Suprapubic skin (tissue), 4 donors: ENCODE measurements around the gene CYP3A5. TPM values are rescaled to one million over a fixed set of nuclear protein-coding genes. Genes with fewer than 3 reads are reported as not detected.

Source experiments
- DNase-seq, 2 donors: peaks; one replicate each; pipeline ENCODE4 v3.0.0-alpha.2; 2019; ENCODE audit warnings: low spot score in 2 of 2
- H3K27ac ChIP-seq: fragments of 200-600 bp; sonication (generic); one replicate; pipeline ENCODE4 v1.5.1; 2019
- H3K27me3 ChIP-seq: fragments of 200-600 bp; sonication (generic); one replicate; pipeline ENCODE4 v1.5.1; 2019
- H3K36me3 ChIP-seq: fragments of 200-600 bp; sonication (generic); one replicate; pipeline ENCODE4 v1.5.1; 2019
- H3K4me1 ChIP-seq: fragments of 200-600 bp; sonication (generic); one replicate; pipeline ENCODE4 v1.5.1; 2019
- H3K4me3 ChIP-seq: fragments of 200-600 bp; sonication (generic); one replicate; pipeline ENCODE4 v1.5.1; 2019; ENCODE audit warnings: mild to moderate bottlenecking
- H3K9me3 ChIP-seq: fragments of 200-600 bp; sonication (generic); one replicate; pipeline ENCODE4 v1.5.1; 2019
- EP300 ChIP-seq: sonication (generic); formaldehyde crosslinking; IDR thresholded peaks from one replicate; pipeline ENCODE4 v1.6.1; 2017; ENCODE audit warnings: antibody characterized with exemption
- POLR2A ChIP-seq, 2 donors: fragments of 450-650 bp; IDR thresholded peaks; one replicate each; pipeline ENCODE4 v1.6.1; 2017; ENCODE audit warnings: antibody characterized with exemption in 2 of 2, mild to moderate bottlenecking in 2 of 2, moderate library complexity in 2 of 2
- POLR2AphosphoS5 ChIP-seq, 3 donors: sonication (generic); formaldehyde crosslinking; IDR thresholded peaks; one replicate each; pipeline ENCODE4 v1.6.1; 2017; ENCODE audit warnings: antibody characterized with exemption in 3 of 3
- WGBS: methylation state at CpG from one replicate; pipeline ENCODE4 v1.1.5; 2018; 5-methylcytosine and 5-hydroxymethylcytosine counted together
- total RNA-seq, 4 donors: library from RNA; depleted of rRNA; stranded (reverse); fragments of >200 nt; gene quantifications; one replicate each; pipeline ENCODE4 v1.1.0, GENCODE V29; 2016
- TF ChIP-seq, protein P1 (sequence below), 2 donors: fragments of 200-600 bp in 1 of 2; fragments of 450-650 bp in 1 of 2; sonication (generic) in 1 of 2; IDR thresholded peaks; one replicate each; pipeline ENCODE4 v1.5.1; 2016 to 2019; ENCODE audit warnings: antibody characterized with exemption in 2 of 2, mild to moderate bottlenecking in 1 of 2, moderate library complexity in 1 of 2

CYP3A5 gene
- total RNA-seq, 4 donors from 2014 or later: 50.0 to 448 (median 92.1) TPM

DNA sequence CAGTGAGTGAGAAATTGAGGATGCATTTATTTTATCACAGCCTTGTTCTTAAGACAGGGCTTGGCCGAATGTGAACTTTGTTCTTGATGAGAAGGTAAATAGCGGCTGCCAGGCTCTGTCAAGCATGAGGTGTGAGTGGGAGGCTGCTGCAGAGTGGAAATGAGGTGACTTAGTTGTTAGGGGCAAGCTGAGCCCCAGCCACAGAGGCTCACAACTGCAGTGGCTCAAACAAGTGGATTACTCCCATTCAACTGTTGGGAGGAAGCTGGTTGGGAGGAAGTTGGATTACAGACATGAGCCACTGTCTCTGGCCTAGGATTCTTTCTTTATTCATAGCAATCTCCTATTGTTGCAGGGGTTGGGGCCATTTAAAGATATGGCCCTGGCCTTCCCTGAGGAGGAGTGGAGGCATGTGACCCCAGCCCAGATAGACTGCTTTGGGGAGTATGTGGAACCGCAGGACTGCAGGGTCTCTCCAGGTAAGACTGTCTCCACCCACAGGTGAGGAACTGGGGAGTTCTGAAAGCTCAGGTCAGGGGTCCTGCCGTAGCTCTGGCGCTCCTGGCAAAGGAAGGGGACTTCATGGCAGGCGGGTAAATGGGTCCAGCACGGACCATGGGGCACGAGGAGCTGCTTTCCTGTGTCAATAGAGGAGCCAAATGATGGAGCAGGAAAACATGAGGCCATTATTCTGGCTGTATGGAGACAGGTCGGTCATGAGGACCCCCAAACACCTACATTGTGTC lies 55.9 kb downstream of the CYP3A5 start:
- TF ChIP-seq POLR2AphosphoS5 (IDR thresholded peaks at IDR 0.05) (no peak), EP300 (no peak), POLR2A (IDR thresholded peaks at IDR 0.05) (no peak)
- TF ChIP-seq, protein P1, sequence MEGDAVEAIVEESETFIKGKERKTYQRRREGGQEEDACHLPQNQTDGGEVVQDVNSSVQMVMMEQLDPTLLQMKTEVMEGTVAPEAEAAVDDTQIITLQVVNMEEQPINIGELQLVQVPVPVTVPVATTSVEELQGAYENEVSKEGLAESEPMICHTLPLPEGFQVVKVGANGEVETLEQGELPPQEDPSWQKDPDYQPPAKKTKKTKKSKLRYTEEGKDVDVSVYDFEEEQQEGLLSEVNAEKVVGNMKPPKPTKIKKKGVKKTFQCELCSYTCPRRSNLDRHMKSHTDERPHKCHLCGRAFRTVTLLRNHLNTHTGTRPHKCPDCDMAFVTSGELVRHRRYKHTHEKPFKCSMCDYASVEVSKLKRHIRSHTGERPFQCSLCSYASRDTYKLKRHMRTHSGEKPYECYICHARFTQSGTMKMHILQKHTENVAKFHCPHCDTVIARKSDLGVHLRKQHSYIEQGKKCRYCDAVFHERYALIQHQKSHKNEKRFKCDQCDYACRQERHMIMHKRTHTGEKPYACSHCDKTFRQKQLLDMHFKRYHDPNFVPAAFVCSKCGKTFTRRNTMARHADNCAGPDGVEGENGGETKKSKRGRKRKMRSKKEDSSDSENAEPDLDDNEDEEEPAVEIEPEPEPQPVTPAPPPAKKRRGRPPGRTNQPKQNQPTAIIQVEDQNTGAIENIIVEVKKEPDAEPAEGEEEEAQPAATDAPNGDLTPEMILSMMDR (IDR thresholded peaks at IDR 0.05): no peak
- Histone ChIP-seq H3K27me3 (no peaks in the 10 kb centered on the region), H3K9me3 (no peaks in the 10 kb centered on the region), H3K4me1 (peaks cover 12% of the 10 kb centered on the region), H3K4me3 (no peak overlapping the region), H3K27ac (no peak overlapping the region), H3K36me3 (peaks cover 100% of the 10 kb centered on the region)
- 93% methylated on average over 9 of the region's 9 CpGs for WGBS
- no peak for DNase-seq

DNA sequence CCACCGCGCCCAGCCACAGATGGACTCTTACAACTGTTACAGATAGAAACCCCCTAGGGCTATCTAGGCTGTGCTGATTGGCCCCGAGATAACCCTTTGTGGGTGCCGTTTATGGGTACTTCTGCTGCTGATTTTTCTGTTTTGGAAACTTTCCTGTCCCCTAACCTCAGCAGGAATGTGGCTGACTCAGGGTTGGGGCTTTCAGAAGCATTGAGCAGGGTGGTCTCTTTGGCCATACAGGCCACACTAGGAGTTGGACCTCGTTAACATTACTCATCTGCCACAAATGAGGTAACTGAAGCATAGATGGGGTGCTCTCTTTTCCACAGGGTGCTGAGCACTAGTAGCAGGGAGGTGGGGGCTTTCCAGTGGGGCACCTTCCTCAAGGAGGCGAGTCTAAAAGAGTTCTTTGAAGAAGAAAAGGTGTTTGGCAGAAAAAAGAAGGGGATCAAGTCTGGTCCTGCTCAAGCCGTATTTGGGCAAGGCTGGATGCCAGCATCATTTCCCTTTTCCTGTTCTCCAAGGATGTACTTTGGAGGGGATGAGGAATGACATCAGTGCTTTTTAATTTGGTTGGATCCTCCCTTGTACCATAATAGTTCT lies 56.6 kb downstream of the CYP3A5 start:
- no peak for TF ChIP-seq EP300
- TF ChIP-seq POLR2A (IDR thresholded peaks at IDR 0.05): no peak
- no peak overlapping the region for H3K27ac ChIP-seq
- 56% methylated on average over 7 of the region's 7 CpGs for WGBS

DNA sequence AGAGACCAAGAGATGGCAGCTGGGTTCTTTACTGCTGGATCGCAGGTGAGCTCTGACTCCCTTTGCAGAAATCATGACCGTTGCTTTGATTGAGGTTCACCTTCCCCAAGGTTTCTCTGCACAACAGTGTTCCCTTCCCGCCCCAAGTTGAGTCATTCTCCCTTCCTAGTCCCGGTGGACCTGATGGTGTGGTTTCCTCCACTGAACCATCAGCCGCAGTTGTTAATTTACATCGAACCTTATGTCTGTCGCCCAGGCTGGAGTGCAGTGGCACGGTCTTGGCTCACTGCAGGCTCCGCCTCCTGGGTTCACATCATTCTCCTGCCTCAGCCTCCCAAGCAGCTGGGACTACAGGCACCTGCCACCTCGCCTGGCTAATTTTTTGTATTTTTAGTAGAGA lies 57.2 kb downstream of the CYP3A5 start:
- TF ChIP-seq POLR2AphosphoS5 (IDR thresholded peaks at IDR 0.05) (no peak), POLR2A (IDR thresholded peaks at IDR 0.05) (no peak), EP300 (no peak)
- TF ChIP-seq, protein P1 (IDR thresholded peaks at IDR 0.05): no peak
- no peak for DNase-seq
- Histone ChIP-seq H3K27ac (no peak overlapping the region), H3K9me3 (no peaks in the 10 kb centered on the region), H3K27me3 (no peaks in the 10 kb centered on the region), H3K36me3 (peaks cover 92% of the 10 kb centered on the region), H3K4me3 (no peak overlapping the region), H3K4me1 (peaks cover 24% of the 10 kb centered on the region)
- 82% methylated on average over 10 of the region's 10 CpGs for WGBS

More for the DNA sequence above, 56.6 kb downstream of the CYP3A5 start:
- Histone ChIP-seq H3K36me3 (peaks cover 98% of the 10 kb centered on the region), H3K4me1 (peaks cover 18% of the 10 kb centered on the region), H3K27me3 (no peaks in the 10 kb centered on the region), H3K4me3 (no peak overlapping the region), H3K9me3 (no peaks in the 10 kb centered on the region)
- no peak for DNase-seq

DNA sequence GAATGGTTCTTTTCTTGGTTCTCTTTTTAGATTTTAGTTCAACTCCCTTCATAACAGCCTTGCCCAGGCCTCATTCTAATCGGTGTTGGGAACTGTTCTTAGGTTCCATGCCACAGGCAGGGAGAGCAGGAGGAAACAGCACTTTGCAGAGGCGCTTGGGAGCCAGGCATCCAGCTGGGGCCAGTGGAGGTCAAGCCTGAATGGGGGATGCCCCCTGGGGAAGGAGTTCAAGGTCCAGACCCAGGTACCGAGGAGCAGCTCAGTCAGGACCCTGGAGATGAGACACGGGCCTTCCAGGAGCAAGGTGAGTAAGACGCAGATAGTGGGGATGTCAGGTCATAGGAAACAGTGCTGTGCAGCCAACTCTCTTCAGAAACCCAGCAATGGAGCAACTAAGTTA lies 58.5 kb downstream of the CYP3A5 start:
- peaks cover 31% of the 10 kb centered on the region for H3K4me1 ChIP-seq
- H3K27me3 ChIP-seq: no peaks in the 10 kb centered on the region
- DNase-seq: no peak
- H3K36me3 ChIP-seq: peaks cover 79% of the 10 kb centered on the region
- no peak overlapping the region for H3K4me3 ChIP-seq
- WGBS: 90% methylated on average over 5 of the region's 5 CpGs
- TF ChIP-seq, protein P1 (IDR thresholded peaks at IDR 0.05): no peak
- no peak for TF ChIP-seq EP300
- no peak for TF ChIP-seq POLR2AphosphoS5 (IDR thresholded peaks at IDR 0.05)
- TF ChIP-seq POLR2A (IDR thresholded peaks at IDR 0.05): no peak
- no peaks in the 10 kb centered on the region for H3K9me3 ChIP-seq
- no peak overlapping the region for H3K27ac ChIP-seq

DNA sequence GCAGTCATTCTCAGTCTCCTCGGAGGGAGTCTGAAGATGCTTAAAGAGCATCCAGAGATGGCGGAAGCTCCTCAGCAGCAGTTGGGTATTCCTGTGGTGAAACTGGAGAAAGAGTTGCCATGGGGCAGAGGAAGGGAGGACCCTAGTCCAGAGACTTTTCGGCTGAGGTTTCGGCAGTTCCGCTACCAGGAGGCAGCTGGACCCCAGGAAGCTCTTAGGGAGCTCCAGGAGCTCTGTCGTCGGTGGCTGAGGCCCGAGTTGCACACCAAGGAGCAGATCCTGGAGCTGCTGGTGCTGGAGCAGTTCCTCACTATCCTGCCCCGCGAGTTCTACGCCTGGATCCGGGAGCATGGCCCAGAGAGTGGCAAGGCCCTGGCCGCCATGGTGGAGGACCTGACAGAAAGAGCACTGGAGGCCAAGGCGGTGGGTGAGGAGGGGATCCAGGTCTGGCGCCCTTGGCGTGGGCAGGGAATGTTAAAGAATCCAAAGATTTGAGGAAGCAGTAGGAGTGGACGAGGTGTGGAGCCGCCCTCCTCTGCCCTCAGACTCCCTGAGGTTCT lies 60.1 kb downstream of the CYP3A5 start:
- Histone ChIP-seq H3K4me3 (no peak overlapping the region), H3K27me3 (no peaks in the 10 kb centered on the region), H3K9me3 (no peaks in the 10 kb centered on the region), H3K4me1 (peaks cover 32% of the 10 kb centered on the region), H3K36me3 (peaks cover 63% of the 10 kb centered on the region), H3K27ac (no peak overlapping the region)
- WGBS: 96% methylated on average over 18 of the region's 18 CpGs
- TF ChIP-seq POLR2AphosphoS5 (IDR thresholded peaks at IDR 0.05): no peak
- TF ChIP-seq POLR2A (IDR thresholded peaks at IDR 0.05): no peak
- TF ChIP-seq, protein P1 (IDR thresholded peaks at IDR 0.05): no peak
- no peak for TF ChIP-seq EP300
- no peak for DNase-seq
